OCI-M2 (cell line): ENCODE results near the gene NPHP4.

Experiments
- DNase-seq: peaks from one replicate; lab custom pipeline; 2025; ENCODE audit not compliant: unreplicated experiment; lab: John Stamatoyannopoulos, UW

NPHP4 gene

DNA sequence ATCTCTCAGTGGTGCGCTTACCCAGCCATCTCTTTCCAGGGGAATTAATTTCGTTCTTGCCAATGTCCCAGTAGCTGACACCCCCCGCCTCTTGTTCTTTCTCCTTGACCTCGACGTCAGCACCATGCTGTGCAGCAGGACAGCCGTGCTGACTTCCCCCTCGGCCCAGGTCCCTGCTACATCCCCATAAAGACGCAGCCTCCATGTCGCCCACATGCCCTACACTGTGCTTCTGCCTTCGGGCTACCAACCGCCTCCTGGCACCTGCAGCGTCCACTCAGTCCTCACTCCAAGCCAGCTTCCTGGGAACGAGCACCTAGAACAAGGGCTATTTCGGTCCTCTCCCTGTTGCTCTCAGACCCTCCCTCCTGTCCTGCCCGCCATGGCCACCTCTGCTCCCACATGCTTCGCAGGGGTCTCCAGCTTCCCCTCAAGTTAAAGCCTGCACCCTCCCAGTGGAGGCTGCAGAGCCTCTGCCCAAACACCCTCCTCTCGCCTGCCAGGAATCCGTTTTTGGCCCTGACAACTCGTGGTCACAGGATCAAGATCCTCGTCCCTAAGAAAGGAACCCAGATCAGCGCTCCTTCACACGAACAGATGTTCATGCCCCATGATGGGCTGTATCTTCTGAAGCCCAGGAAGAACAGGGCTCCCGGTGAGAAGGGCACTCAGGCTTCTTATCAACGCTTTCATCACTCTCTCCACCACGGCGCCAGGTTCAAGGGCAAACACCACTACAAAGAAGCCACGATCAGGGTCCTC, 109.7 kb downstream of the NPHP4 start:
- no peak for DNase-seq

DNA sequence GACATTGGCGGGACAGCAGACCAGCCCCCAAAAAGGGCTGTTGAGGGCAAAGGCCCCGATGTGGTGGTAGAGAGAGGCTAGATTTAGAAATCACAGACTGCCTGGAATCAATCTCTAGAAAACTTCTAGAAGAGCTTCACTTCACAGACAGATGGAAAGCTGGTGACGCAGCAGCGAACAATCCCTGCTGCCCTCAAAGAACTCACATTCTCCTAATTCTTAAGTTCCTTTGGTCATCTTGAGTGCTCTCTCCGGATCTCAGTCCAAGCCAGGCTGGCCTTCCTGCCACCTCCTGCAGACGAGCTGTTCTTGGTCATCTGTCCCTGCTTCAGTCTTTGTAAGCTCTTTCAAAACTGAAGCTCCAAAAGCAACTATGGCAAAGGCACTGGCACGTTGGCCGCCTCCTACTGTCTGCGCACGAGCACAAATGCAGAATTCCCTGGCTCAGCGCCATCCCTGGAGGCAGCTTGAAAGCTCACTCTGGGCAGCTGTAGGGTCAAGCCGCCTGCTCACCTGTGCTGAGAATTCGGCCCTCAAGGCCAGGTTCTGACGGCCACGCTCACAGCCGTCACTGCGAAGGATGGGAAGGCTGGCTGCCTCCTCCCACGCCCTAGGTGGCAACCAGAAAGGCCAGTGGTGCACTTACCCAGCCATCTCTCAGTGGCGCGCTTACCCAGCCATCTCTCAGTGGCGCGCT, 110.6 kb downstream of the NPHP4 start:
- DNase-seq: no peak

DNA sequence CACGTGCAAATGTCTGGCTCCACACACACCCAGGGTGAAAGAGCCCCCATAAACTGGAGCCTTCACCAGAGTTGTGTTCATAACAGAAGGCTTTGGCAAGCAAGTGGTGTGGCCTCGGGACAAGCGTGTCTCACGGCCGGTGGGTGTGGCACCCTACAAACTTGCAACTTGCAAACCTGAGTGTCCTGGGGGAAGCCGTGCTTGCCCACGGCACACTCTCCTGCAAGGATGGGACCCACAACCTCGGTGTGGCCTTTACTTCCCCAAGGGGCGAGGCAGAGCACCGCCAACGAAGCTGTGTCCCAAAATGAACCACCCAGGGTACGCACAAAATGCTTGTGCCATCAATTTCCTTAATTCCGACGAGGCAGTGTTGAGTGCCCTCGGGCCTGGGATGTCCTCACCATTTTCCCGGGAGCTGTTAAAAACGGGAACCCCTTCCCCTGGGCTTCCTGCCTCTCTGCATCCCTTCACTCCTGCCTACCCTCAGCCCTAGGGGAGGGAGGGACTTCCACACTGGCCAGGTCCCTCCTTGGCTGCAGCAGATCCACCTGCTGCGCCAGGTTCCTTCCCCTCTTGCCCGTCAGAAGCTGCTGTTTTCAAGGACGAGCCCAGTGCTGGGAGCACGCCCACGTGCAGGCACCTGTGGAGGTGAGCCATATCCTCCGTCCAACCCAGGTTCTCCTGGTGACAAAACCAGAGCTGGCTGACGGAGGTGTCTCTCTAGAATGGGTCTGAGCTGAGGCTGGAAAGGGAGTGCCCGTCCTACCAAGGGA, 111.4 kb downstream of the NPHP4 start:
- DNase-seq: no peak

DNA sequence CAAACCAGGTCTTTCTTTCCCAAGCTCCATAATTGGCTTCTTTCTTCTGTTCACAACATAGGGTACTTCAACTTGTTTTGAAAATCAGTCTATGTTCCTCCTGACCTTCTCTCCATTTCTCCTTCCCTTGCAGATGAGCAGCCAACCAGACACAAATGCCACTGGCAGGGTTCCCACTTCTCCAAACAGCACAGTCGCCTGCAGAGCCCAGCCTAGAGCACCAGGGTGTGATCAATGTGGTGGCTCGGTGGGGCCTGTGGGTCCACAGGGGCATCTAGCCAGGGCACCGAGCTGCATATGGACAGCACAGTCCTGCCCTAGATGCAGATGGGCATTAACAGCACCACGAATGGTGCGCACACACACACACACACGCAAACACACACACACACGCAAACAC, 112.8 kb downstream of the NPHP4 start:
- DNase-seq: no peak

DNA sequence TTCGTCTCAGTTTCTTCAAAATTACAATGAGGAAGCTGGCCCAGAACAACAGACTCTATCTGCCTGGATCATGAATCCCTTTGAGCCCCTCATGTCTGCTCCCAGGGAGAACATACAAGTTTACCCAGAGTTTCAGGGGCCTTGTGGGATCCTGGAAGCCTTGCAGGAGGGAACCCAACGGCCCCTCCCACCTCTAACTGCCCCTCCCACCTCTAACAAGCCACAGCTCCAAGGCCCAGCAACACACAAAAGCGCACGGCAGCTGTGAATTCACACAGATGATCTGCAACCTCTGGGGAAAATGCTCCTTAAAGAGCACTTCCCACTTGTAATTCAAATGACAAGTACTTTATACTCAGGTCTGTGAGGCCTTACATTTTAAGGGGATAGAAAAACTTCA, 113.3 kb downstream of the NPHP4 start:
- no peak for DNase-seq

DNA sequence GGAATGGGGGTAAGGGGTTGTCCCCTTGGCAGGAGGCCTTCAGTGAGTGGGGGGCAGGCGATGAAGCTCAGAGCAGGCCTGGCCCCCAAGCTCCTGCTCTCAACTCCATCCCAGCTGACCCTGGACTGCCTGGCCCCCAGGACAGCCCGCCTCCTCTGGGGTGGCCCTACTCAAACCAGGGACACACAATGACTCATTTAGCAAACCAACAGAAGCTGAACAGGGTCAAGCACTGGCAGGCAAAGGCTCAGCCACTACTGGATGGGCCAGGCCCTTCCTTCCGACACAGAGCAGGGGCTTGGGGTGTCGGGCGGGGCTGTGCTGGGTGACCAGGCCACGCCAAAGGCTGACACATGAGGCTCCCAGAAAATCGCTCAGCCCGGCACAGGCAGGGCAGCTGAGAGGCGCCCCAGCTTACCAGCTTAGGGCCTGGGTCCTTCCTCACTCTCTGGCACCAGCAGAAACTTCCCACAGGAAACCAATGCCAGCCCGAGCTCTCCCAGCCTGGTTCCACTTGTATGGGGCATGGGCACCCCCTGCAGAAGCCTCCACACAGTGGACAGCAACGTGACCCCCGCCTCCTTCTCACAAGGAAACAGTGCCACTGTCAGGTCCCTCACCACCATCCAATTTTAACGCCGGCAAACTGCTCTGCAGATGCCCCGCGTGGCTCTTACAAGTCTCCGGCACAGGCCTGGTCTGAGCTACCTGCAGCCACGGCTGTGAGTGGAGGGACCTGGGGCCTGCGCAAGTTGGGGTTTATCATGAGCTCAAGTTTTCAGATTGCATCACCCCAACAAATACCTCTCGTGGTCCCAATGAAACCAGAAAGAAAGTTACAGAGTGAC, 114.3 kb downstream of the NPHP4 start:
- DNase-seq: no peak

DNA sequence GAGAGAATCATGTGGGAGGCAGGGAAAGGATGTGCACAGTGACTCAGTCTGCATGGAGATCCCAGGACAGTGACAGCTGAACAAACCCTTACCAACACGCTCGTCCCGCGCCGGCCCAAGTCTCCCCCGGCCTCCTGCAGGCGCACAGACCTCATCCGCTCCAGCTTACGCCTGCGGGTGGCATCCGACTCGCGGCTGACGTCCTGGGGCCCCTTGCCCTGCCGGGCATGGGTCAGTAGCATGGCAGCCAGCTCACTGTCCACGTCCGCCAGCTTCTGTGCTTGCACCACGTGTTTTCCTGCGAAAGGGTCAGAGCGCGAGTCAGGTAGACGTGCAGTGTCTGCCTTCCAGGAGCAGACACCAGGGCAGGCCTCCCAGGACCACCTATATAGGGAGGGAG, 115.2 kb downstream of the NPHP4 start:
- no peak for DNase-seq

DNA sequence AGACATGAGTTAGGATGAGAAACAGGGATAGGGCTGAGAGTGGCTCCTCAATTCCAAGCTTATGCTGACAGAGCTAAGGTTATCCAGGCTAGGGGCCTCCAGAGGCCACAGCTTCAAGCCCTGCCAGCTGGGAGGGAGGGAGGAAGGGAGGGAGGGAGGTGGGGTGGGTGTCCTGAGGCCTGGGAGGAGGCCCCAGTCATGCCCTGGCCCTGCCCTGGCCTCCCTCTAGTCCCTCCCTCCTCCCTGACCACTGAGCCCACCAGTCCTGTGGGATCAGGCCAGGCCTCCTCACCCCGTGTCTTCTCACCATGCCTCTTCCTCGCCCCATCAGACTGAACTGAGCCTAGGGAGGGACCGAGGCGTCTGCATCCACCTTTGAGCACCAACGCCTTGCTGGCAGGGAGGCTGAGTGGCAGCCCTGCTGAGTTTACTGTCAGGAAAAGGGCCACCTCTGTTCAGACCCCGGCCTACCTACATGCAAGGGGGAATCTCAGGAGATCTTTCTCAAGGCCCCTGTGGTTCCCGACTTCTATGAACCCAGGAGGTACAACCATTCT, 116.1 kb downstream of the NPHP4 start:
- no peak for DNase-seq

DNA sequence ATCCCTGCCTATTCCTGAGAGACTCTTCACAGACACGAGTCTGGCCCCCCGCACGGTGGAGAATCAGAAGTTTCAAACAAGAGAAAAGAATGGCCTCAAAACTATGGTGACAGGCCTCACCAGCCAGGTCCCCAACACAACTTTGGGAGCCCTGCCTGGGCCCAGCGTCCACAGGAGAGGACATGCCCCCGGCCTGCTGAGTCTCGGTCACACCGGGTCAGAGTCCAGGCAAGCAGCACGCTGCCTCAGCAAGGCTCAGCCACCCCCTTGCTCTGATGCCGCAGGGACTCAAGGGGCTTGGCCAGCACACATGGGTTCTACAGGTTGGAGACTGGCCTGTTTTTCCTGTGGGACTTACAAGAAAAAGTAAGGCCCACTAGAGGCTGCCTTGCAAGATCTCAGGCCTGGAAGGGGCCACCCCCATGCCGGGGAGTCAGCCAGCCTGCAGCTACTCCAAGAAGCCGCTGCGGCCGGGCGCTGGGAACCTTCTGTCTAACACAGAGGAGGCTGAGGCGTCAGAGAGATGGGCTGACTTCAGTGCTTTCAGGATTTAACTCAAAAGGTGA, 116.8 kb downstream of the NPHP4 start:
- no peak for DNase-seq

DNA sequence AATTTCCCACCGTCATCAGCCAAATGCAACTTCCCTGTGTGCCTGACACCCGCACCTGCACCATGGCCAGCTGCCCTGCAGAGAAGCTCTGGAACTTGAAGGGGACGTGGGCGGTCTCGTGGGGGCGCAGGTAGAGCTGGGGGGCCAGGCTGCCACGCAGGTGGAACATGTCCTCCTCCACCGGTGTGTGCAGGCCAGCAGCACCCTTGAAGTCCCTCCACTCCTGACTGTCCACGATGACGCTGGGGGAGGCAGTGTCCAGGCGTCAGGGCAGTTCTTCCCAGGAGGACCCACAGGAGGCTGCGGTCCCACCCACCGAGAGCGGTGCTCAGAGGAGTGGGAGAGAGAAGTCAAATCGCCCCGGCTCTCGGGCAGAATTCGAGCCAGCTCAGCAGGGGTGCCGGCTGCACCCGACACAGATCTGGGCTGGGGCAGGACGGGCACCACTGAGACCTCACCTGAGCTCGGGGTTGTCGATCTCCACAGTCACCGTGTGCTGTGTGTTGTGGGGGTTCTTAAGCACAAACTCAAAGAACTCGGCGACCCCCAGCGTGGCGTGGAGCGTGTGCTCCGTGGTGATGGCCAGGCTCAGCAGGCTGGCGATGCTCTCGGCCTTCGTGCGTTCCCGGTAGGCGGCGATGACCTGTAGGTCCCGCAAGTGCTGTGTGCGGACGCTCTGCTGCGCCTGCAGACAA, 117.7 kb downstream of the NPHP4 start:
- no peak for DNase-seq

DNA sequence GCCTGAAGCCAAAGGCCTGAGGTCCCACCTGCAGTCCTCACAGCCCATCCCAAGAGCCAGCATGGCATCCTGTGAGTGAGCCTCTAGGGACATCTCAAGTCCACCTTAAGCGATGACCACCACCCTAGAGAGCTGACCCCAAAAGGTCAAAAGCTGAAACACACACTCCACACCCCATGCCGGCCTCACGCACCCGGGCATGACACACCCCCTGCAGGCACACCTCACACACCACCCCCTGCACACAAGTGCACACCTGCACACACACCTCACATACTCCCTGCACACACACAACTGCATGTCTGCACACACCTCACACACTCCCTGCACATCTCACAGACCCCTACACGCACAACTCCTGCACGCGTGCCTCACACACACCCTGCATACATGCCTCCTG, 118.7 kb downstream of the NPHP4 start:
- DNase-seq: no peak

DNA sequence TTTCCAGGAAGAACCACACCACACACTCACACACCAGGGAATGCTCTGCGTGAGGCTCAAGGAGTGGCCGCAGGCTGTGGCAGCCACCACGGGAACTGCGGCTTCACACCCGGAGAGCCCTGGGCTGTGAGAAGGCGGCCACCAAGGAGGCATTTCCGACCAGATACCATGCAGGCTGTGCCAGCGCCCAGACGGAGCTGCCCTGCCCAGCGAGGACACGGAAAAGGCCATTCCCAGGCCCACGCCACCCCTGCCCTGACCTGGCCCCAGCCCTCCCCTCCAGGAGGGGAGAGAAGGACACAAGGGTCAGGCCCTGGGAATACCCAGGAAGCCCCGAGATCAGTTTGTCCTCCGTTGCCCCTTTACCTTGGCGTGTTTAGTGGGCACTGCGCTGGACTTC, 119.3 kb downstream of the NPHP4 start:
- DNase-seq: no peak

DNA sequence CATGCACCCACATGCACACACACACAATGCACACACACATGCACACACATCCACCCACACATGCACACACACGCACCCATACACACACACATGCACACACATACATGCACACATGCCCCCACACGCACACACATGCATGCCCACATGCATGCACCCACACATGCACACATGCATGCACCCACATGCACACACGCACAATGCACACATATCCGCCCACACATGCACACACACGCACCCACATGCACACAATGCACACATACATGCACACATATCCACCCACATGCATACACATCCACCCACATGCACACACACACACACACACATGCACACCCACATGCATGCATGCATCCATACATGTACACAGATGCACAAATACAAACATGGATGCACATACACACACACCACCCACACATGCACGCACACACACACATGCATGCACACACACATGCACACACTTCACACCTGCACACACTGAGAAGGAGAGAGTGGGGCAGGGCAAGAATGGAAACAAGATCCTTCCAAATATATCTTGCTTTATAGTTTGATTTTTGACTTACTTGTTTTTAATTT, 123.2 kb downstream of the NPHP4 start:
- DNase-seq: no peak

DNA sequence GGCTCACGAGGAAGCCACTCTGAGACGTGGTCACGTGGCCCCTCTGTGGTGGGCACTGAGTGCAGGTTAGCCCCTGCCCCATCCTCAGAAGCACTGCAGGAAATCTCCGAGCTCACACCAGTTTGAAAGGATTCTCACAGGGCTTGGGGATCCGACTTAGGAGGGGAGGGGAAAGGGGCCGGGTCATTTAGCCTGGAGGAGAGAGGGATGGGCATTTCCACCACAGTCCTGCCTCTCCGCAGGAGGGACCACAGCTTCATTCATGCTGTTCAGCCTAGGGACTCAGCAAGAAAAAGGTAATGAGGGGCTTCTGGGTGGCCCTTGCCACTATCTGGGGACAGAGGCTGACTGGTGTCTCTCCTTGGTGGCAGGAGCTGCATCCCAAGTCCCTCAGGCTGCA, 126.5 kb downstream of the NPHP4 start:
- DNase-seq: no peak

DNA sequence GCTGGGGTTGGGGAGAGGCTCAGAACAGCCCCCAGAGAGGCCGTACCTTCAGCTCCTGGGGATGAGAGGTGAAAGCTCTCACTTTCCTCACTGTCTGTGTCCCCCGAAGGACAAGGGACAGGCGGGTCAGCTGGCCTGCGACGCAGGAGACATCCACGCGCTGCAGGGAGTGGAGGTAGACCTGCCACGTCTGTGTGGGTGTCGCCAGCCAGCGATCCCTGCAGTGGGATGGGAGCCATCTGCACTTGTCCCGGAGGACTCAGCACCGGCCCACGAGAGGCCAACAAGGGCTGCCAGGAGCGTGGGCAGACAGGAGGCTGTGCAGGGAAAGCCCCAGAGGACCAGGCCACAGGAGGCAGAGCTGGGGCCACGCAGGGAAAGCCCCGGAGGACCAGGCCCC, 127.2 kb downstream of the NPHP4 start:
- DNase-seq: no peak

DNA sequence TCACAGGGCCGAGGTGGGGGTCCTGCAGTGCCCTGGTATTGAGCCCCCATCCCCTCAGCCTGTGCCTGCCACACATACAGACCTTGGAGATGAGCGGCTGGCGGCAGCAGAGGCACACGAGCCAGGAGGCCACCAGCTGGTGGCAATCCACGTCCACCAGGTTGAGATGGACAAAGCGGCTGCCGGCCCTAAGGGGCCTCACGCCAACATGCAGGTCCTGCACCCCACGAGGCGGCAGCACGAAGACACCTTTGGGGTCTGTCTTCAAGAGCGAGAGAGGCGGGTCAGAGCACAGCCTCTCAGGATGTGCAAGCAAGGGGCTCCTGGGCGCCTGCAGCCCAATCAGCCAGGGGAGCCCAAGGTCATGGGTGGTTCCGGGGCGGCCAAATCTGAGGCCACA, 128.0 kb downstream of the NPHP4 start:
- DNase-seq: no peak

DNA sequence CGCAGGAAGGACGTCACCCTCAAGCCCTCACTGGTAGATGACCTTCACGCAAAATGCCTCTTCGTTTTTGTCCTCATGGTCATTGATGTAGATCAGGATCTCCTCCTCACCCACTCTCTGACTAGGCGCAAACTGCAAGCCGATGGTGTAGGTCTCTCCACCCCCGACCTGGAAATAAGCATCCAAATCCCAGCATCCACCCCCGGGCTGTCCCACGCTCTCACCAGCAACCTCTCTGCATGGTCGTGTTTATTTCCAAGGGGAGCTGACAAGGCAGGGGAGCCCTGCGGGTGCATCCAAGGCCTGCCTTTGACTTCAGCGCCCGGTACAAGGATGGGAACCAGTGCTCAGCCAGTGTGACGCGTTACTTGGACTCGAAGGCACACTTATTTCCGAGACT, 129.0 kb downstream of the NPHP4 start:
- DNase-seq: no peak

DNA sequence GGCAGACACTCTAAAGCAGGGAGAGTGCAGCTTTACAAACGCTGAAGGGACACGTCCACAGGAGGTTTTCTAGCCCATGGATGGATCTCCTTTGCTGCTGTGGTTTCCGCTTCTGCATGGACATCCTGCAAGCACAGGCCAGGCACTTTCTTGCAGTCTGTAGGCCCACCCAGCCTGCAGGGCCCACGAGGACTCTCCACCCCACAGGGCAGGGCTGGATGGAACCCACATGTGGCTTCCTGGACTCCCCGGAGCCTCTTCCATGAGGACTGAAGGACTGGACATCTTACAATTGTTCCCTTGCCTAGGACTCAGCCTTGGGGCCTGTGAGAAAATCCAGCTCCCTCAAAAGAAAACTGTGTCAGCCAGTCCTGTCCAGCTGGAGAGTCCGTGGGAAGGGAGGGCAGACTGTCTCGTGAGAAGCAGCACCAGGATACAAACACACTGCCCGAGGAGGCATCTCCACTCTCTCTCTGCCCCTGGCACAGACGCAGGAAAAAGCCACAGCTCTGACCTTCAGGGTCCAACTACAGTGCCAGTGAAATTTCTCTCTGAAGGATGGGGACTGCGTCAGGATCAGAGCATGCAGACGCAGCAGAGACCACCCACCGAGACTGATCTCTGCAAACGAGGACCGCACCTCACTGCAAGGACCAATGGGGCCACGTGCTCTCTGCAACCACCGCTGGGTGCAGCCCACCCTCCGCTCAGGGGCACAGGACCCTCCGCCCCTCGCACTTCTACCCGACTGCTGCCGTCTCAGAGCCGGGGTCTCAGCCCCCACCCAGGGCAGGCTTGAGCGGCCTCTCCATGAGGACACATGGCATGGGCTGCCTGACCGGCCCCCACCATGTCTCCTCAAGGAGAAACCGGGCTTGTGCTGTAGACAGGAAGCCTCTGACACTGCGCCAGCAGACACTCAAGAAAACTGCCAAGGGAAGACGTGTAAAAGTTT, 130.1 kb downstream of the NPHP4 start:
- no peak for DNase-seq
